HL-60 (cell line): ENCODE measurements around the gene MRM2.

Source experiments
- POLR2AphosphoS5 ChIP-seq: IDR thresholded peaks from 2 replicates; pipeline ENCODE4 v1.6.1; 2012; ENCODE audit warnings: low read depth
- TF ChIP-seq, protein P1 (sequence below): IDR thresholded peaks from one replicate; pipeline ENCODE4 v1.5.1; 2011; ENCODE audit warnings: low read length, control low read depth, inconsistent platforms; ENCODE audit not compliant: insufficient read depth

DNA sequence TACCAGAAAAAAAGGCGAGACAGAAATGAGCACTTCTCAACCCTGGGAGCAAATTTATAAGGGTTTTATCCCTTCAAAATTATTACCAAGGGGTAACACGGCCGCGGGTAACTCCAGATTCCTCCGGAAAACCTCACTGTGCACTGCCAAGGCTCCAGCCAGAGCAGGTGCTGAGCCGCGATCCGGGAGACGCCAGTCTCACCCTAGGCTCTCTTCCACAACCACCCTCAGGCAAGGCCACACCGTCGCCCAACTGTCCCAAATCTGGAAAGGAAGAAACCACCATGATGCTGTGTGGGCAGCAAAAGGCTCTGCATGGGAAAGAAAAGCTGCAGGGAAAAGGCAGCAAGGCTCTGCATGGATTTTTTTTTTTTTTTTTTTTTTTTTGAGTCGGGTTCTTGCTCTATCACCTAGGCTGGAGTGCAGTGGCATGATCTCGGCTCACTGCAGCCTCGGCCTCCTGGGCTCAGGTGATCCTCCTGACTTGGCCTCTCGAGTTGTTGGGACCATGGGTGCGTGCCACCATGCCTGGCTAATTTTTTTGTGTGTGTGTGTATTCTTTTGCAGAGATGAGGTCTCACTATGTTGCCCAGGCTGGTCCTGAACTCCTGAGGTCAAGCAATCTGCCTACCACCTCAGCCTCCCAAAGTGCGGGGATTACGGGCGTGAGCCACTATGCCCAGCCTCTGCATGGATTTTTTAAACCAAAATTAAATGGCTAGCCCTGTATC, 48.3 kb downstream of the MRM2 start:
- TF ChIP-seq POLR2AphosphoS5, result no peak
- TF ChIP-seq, protein P1, sequence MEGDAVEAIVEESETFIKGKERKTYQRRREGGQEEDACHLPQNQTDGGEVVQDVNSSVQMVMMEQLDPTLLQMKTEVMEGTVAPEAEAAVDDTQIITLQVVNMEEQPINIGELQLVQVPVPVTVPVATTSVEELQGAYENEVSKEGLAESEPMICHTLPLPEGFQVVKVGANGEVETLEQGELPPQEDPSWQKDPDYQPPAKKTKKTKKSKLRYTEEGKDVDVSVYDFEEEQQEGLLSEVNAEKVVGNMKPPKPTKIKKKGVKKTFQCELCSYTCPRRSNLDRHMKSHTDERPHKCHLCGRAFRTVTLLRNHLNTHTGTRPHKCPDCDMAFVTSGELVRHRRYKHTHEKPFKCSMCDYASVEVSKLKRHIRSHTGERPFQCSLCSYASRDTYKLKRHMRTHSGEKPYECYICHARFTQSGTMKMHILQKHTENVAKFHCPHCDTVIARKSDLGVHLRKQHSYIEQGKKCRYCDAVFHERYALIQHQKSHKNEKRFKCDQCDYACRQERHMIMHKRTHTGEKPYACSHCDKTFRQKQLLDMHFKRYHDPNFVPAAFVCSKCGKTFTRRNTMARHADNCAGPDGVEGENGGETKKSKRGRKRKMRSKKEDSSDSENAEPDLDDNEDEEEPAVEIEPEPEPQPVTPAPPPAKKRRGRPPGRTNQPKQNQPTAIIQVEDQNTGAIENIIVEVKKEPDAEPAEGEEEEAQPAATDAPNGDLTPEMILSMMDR, result no peak
